ENCODE data around the gene CEP126.
"Not testable (repeated sequence)": the region's sequence is repeated elsewhere in the genome, so short reads cannot be mapped to it uniquely, and the experiment has no call there.

Gene CEP126

DNA sequence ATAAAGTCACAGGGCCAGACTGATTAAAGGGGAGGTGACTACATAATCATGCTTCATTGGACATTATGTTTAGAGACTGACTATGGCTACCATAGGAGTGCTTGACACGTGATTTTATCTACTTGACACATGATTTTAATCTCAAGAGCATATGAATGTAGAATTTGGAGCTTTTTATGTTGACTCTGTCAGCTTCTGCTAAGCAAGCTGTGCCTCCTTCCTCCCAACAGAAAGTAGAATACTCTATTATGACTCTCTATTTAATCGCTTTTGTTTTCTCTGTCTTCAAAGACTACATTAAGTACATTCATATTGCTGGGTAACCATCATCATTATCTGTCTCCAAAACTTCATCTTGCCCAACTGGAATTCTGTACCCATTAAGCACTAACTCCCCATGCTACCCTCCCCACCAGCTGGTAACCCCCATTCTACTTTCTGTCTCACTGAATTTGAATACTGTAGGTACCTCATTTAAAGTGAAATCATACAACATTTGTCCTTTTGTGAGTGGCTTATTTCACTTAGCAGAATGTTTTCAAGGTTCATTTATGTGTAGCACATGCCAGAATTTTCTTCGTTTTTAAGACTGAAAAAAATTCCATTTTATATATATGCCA lies 26.2 kb downstream of the CEP126 start:
- DNase-seq: no peak

DNA sequence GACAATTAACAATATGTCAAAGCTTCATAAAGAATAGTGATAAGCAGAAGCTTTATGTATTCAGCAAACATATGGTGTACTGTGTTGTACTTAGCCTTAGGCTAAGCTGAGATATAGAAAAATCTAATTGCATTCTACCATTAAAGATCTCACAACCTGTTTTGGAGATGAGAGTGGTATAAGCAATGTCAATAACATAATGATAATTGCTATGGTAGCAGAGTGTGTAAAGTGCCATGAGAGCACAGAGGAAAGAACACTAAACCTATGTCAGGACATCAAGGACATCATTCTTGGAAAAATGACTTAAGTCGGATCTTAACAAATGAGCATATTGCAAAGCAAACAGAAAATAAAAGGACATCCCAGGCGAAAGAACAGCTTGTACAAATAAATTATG lies 30.1 kb downstream of the CEP126 start:
- no peak for DNase-seq

DNA sequence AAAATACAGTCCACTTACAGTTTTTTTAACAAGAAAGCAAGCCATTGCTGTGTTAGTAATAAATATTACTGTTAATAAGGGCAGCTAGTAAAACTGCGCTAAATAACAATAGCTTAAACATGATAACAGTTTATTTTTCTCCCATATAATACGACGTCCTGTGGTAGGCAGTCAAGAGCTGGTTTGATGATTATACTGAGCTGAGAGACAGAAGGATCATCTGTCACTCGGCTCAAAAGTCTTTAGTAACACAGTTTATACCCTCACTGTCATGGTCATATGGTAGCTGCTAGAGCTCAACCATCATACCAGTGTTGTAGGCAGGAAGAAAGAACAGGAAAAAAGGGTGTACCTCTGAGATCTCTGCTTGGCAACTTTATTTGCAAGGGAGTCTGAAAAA lies 30.6 kb downstream of the CEP126 start:
- no peak for DNase-seq

DNA sequence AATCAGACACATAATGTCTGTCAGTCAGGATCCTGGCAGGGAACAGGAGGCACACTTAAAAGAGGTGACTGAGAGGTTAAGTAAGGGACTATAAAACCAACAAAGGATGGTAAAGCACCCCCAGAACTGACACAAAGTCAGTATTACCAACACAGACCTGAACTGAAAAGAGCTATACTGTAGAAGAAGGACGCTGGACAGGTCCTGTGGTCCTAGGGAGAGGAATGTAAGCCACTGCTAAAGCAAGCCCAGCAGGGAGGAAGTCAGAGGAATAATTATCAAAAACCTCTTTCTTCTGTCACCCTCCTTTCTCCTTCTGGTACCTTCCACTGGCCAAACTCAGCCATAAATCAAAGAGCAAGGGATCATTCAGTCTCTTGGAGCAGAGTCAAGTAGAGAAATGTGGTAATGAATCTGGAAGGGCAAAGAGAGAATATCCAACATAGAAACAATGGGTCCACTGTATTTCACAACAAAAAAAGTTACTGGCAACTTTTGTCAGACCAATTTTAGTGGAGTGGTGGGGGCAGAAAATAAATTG lies 34.9 kb downstream of the CEP126 start:
- DNase-seq: no peak

DNA sequence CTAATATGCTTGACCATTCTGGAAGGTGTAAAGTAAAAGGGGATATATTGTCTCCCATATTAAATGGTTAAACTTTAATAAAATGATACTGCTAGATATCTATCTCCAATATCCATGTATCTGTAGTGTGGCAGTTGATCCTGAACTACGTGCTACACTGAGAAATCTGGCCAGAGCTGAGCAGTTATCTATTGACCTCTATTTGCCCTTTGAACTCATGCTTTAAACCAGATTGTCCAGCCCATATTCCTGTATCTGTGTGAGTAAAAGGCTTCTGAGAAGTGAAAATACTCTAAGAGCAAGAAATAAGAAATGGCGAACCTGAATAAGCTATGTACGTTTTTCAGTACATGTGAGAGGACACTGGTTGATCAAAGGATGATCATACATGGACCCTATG lies 40.5 kb downstream of the CEP126 start:
- DNase-seq: no peak

DNA sequence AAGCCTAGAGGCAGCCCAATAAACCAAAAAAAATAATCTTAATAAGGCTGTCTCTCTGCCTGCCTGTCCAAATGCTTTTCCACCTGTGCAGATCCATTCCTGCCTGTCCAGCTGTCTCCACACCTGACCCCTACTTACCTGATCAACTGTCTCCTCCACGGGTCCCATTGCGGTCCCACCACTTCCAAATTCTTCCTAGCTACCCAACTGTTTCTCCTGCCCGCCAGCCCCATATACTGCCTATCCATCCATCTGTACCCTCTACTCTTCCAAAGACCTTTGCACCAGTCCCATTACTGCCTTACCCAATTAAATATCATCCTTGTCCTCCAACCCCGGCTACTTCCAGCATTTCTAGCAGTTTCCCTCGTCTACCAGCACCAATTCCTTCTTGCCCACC lies 40.9 kb downstream of the CEP126 start:
- DNase-seq: no peak

DNA sequence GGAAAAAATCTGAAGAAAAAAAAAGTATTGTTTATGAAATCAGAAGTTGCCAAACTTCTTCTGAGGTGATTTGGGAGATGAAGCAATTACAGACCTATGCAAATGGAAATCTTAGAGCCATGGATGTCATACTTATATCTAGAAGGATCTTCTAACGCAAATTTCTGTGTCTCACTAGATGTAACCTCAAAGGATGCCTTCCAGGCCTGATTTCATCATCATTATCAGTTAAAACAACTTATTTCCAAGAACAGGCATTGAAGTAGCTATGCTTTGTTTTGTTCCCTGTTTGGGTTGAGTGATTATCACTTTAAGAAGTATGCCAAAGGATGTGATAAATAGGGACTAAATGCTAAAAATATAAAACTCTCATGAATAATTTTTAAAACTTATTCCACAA lies 45.4 kb downstream of the CEP126 start:
- DNase-seq: no peak

DNA sequence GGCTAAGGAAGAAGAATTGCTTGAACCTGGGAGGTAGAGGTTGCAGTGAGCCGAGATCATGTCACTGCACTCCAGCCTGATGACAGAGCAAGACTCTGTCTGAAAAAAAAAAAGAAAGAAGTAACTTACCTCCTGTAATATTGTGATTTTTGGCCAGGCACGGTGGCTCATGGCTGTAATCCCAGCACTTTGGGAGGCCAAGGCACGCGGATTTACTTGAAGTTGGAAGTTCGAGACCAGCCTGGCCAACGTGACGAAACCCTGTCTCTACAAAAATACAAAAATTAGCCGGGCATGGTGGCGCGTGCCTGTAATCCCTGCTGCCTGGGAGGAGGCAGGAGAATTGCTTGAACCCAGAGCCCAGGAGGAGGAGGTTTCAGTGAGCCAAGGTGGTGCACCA lies 49.4 kb downstream of the CEP126 start:
- DNase-seq: not testable (repeated sequence)

DNA sequence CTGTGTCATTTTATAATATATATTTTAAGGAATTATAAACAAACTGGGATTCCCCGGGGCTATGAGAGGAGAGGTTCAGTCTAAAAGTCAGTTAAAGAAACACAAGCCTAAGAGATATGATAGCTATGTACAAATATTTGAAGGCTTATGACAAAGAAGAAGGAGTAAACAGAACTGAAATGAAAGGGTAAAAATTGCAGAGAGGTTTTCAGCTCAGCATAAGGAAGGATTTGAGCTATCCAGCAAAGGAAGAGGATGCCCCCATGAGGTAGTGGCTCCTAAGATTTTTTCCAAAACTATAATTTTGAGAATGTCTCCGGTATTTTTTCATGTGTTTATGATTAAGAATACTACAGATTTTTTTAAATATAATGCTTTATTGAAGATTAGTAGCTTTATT lies 59.4 kb downstream of the CEP126 start:
- DNase-seq: no peak

DNA sequence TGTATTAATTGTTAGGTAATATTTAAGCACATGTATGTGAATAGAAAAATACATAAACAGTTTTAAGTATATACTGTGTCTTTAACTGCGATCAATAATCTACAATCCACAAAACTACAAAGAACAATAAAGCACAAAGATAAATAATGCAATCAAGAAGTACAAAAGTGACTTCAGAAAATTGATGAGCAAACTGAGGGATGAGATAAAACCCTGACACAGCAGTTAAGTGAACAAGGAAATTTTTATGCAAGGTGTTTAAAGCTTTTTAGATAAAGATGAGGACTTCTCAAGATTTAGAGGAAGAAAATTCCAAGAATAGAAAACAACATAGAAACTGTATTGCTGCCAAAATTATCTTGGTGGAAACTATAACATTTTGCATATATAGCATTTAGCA lies 60.0 kb downstream of the CEP126 start:
- no peak for DNase-seq

DNA sequence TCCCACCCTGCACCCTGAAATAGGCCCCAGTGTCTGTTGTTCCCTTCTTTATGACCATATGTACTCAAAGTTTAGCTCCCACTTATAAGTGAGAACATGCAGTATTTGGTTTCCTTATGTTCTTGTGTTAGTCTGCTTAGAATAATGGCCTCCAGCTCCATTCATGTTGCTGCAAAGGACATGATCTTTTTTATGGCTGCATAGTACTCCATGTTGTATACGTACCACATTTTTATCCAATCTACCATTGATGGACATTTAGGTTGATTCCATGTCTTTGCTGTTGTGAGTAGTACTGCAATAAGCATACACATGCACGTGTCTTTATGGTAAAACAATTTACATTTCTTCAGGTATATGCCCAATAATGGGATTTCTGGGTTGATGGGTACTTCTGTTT lies 60.9 kb downstream of the CEP126 start:
- DNase-seq: no peak

DNA sequence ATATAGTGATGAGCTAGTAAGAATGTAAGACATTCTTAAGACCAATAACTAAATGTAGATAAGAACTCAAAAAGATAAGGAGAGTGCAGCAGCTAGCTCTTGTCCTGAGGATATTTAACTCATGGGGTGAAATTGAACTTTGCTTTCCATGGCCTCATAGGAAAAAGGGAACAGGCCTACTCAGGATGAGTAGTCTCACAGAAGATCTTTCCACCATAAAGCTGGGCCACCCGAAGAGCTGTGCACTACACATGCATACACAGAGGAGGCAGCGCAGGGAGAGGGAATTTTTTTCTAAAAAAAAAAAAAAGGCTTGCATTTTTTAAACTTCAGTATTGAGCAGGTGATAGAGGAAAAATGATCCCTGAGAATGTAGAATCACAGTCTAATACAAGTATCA lies 72.6 kb downstream of the CEP126 start:
- no peak for DNase-seq

DNA sequence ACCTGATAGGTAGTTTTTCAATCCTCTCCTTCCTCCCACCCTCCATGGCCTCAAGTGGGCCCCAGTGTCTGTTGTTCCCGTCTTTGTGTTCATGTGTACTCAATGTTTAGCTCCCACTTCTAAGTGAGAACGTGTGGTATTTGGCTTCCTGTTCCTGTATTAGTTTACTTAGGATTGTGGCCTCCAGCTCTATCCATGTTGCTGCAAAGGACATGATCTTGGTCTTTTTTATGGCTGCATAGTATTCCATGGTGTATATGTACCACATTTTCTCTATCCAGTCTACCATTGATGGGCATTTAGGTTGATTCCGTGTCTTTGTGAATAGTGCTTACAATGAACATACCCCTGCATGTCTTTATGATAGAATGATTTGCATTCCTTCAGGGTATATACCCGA lies 78.4 kb downstream of the CEP126 start:
- no peak for DNase-seq

DNA sequence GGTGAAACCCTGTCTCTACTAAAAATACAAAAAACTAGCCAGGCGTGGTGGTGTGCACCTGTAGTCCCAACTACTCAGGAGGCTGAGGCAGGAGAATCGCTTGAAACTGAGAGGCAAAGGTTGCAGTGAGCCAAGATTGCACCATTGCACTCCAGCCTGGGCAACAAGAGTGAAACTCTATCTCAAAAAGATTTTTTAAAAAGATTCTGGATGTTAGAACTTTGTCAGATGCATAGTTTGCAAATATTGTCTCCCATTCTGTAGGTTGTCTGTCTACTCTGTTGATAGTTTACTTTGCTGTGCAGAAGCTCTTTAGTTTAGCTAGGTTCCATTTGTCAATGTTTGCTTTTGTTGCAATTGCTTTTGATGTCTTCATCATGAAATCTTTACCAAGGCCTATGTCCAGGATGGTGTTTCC lies 79.3 kb downstream of the CEP126 start:
- DNase-seq: not testable (repeated sequence)

DNA sequence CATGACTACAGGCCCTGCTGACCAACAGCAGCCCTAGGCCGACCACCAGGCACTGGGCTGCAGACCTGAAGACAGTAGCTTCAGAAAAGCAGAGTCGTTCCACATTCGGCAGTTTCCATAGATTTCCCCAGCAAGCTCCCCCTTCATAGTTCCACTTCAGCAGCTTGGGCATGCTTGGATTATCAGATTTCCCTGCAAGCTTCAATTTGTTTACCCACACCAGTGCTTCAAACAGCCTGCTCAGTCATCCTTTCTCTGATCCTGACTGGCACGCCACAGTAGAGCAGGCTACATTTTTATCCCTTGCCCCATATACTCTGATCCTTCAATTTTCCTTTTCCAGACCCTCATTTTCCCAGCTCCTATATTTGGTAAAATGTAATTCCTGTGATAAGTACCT lies 81.3 kb downstream of the CEP126 start:
- DNase-seq: peak; percentile 53

DNA sequence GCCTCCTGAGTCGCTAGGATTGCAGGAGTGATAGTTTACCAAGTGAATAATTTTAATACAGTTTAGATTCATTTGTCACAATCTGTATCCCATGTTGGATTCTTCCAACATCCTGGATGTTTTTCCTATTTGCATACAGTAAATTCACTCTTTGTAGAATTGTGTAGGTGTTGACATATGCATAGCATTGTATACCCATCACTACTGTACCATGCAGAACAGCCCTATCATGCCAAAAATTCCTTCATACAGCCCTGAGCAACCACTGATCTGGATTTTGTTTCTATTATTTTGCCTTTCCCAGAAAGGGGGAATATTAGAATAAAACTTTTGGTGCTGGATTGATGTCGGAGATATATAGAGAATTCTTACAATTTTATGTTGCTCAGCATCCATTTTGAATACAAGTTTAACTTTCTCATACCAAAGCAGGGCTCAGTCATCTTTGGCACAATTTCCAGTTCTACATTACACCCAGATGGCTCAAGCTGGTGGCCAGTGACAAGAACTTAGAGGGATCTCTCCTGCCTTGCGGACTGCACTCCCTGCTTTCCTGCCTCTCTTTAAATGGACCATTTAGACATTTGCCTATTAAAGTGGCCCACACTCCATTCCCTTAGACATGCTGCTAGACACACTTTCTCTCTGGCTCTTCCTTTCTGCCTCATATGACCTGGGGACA lies 87.0 kb downstream of the CEP126 start:
- DNase-seq: no peak

DNA sequence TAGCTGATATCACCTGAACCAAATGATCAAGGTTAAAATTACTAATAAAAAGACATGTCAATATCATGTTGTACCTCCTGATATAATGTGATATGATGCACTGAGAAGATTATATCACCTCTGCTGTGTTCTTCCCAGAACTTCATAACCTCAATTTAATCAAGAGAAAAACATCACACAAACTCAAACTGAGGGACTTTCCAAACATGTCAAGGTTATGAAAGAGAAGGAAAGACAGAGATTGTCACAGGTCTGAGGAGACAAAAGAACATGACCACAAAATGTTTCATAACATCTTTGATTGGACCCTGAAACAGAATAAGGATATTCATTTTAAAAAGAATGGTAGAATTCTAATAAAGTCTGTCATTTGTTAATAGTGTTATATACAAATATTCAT lies 89.4 kb downstream of the CEP126 start:
- no peak for DNase-seq

DNA sequence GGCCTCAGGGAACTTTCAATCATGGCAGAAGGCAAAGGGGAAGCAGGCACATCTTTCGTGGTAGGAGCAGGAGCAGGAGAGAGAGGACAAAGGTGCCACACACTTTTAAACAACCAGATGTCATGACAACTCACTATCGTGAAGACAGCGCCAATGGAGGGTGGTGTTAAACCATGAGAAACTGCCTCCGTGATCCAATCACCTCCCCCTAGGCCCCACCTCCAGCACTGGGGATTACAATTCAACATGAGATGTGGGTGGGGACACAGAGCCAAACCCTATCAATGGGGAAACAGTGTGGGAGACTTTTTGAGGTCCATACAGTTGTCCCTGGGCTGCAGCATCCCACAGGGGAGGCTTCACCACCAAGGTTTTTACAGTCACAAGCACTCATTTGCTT lies 90.5 kb downstream of the CEP126 start:
- no peak for DNase-seq

DNA sequence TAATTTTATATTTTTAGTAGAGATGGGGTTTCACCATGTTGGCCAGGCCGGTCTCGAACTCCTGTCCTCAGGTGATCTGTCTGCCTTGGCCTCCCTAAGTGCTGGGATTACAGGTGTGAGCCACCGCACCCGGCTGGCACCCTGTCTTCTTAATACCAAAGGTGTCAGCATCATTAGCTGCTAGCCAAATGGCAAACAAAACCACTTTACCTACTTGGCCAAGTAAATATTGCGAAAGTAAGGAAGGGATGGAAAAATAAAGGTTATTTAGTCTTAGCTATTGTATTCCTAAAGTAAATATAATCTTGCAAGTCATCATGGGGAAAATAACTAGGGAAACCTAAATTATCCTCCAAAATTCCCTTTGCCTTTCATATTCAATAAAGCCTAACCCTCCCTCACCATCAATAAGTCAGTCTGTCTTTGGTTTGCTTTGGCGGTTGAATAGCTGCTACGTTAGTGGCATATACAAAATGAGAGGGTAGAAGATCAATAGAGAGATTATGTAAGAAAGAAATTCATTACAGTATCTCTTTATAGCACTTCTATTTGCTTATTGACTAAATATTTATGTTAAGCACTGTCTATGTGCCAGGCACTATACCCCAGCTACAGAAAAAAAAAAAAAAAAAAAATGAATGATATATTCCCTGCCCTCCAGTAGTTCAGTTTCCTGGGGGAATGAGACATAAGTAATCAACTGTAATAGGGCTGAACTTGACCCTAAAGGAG lies 92.2 kb downstream of the CEP126 start:
- peak; percentile 77 for DNase-seq

DNA sequence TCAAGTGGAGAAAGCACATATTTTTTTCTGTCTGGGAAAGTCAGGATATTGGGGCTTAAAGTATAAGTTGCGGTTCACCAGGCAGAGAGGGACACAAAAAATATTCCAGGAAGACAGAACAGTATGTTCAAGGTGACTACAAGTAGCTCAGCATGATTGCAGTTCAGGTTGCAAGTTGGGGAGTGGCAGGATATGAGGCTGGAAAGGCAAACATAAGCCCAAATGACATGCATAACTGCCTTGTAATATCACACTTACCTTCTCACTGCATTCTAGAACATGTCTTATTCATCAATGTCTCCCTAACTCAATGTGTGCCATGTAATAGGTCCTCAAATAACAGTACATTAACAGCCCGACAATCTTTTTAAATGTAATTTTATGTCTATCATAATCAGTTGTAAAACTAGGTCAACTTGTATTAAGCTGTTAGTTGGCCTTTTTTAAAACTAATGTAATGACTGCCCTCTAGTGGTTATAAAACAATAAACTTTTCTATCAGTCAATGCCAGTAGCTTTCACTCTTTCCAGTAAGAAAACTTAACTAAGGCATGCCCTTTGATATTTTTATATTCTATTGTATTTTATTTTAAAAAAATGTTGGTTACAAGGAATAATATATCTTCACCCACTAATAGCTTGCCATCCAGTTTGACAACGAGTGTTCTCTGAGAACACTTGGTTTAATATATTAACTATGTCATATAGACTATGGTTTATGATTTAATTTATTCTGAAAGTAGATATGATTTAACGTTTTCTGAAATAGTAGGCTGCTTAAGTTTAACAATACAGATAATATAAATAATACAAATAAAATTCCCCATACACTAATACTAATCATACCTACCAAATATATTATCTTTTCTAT lies 93.0 kb downstream of the CEP126 start:
- peak; percentile 96 for DNase-seq

DNA sequence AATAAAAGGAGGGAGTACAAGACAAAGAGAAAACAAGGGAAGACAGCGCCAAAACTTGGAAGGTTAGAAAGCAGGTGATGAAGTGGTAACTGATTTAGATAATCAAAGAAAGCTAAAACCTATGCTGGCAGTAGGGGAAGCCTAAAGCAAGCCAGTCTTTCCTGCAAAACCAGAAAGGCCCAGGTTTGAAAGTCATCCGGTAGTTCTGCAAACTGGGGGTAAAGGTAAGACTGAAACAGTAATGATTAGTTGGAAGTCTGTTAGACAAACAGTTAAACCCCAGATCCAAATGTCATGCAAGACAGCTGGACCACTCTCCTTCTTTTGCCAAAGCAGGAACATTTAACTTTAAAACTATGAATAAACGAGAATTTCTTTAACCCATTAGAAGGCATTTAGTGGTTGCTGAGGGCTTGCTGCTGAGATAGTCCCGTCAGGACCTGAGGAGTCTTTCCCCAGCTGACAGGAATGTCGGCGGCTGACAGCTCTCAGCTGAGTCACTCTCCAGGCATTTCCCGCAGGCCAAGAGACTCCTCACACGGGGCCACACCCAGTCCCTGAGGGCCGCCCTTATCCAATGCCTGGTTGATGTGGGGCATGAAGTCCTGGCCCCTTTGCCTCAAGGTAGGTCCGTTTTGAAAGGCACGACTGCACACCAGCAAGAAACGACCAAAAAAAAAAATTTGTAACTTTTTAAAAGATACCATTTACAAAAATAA lies 96.1 kb downstream of the CEP126 start:
- DNase-seq: no peak

DNA sequence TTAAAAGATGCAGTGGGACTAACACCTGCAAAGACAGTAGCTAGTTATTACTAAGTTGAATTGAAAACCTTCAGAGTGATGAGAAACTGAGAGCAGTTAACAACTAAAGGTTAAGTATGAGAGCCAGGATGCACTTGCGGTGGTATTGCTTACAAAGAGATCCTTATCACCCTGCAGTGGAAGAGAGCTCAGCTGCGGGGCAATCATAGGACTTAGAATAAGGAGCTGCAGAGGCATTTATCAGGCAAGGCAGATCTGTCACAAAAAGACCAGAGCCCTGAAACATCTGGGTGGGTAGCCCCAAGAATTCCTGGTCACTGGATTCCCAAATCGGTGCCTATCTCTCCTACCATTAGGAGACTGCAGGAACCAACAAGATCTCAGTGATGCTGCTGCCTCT lies 98.1 kb downstream of the CEP126 start:
- DNase-seq: no peak
